ENCODE data around the gene ZNF629. TPM values are rescaled to one million over a fixed set of nuclear protein-coding genes. Genes with fewer than 3 reads are reported as not detected.

The ZNF629 gene
- total RNA-seq, 1 donor from 2014 or later = 13.7 TPM

DNA sequence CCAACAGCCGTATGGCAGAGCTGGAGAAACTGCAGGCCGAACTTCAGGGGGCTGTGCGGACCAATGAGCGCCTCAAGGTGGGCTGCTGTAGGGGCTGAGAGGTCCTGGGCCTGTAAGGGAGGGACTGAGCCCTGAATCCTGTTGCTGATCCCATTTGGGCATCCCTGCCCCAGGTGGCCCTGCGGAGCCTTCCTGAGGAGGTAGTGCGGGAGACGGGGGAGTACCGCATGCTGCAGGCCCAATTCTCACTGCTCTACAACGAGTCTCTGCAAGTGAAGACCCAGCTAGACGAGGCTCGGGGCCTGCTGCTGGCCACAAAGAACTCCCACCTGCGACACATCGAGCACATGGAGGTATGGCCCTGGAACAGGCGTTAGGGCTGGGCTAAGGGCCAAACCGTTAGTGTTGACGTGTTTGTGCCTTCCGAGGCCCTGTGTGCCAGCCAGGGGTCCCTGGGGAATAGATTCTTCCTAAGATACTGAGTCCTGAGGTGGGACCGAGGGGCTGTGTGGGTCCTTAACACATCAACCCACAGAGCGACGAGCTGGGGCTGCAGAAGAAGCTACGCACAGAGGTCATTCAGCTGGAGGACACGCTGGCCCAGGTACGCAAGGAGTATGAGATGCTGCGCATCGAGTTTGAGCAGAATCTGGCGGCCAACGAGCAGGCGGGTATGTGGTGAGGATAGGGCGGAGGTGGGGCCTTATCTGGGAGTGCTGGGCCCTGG lies 20.6 kb downstream of the ZNF629 start:
- peaks cover 22% of the 10 kb centered on the region for H3K79me2 ChIP-seq (ENCODE audit: low read depth)
- peaks cover 22% of the 10 kb centered on the region for H4K20me1 ChIP-seq (ENCODE audit: low read depth)
- DNase-seq (ENCODE audit: low spot score) = no peak
- Mint-ChIP-seq H3K27ac (no peak overlapping the region), H3K9me3 (no peaks in the 10 kb centered on the region), H3K4me1 (peaks cover 14% of the 10 kb centered on the region), H3K4me3 (no peak overlapping the region), H3K27me3 (ENCODE audit: insufficient read depth, low read depth) (peaks cover 11% of the 10 kb centered on the region), H3K36me3 (peaks cover 32% of the 10 kb centered on the region)
- no peaks in the 10 kb centered on the region for H3K27me3 ChIP-seq
- no peak for TF ChIP-seq EZH2phosphoT487 (IDR thresholded peaks at IDR 0.05)
- TF ChIP-seq, protein P1, sequence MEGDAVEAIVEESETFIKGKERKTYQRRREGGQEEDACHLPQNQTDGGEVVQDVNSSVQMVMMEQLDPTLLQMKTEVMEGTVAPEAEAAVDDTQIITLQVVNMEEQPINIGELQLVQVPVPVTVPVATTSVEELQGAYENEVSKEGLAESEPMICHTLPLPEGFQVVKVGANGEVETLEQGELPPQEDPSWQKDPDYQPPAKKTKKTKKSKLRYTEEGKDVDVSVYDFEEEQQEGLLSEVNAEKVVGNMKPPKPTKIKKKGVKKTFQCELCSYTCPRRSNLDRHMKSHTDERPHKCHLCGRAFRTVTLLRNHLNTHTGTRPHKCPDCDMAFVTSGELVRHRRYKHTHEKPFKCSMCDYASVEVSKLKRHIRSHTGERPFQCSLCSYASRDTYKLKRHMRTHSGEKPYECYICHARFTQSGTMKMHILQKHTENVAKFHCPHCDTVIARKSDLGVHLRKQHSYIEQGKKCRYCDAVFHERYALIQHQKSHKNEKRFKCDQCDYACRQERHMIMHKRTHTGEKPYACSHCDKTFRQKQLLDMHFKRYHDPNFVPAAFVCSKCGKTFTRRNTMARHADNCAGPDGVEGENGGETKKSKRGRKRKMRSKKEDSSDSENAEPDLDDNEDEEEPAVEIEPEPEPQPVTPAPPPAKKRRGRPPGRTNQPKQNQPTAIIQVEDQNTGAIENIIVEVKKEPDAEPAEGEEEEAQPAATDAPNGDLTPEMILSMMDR (IDR thresholded peaks at IDR 0.05) = no peak
- TF ChIP-seq EZH2 (IDR thresholded peaks at IDR 0.05) = no peak
- H3K4me1 ChIP-seq = peaks cover 10% of the 10 kb centered on the region
- H3K4me2 ChIP-seq = no peak overlapping the region
- no peak overlapping the region for H3K9ac ChIP-seq
- no peaks in the 10 kb centered on the region for H3K9me3 ChIP-seq (ENCODE audit: low read depth)
- no peak overlapping the region for H3K4me3 ChIP-seq
- peaks cover 14% of the 10 kb centered on the region for H3K36me3 ChIP-seq
- no peak overlapping the region for H3K27ac ChIP-seq
- H2AFZ ChIP-seq (replicated peaks) = no peak overlapping the region
- H3F3A ChIP-seq (ENCODE audit: low read depth) = peaks cover 6% of the 10 kb centered on the region

DNA sequence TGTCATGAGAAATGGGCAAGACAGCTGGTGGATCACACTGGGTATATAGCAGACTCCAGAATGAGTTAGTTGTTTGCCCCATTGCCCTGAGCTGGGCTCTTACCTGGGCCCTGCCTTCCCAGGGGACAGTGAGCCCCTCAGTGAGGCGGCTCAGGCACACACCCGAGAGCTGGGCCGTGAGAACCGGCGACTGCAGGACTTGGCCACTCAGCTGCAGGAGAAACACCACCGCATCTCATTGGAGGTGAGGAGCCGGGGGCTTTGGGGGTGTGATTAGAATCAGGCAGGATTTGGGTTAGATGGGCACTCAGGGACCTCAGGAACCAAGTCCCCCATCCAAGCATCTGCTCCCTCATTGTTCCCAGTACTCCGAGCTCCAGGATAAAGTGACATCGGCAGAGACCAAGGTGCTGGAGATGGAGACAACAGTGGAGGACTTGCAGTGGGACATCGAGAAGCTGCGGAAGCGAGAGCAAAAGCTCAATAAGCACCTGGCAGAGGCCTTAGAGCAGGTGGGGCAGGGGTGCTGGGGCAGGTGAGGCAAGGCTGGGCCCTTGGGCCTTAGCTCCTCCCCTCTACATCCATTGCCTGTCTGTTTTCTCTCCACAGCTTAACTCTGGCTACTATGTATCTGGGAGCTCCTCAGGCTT lies 22.1 kb downstream of the ZNF629 start:
- peaks cover 27% of the 10 kb centered on the region for H3K4me1 Mint-ChIP-seq
- peaks cover 8% of the 10 kb centered on the region for H3K27me3 Mint-ChIP-seq (ENCODE audit: insufficient read depth, low read depth)
- H3K9me3 Mint-ChIP-seq = no peaks in the 10 kb centered on the region
- Histone ChIP-seq H3K36me3 (peaks cover 14% of the 10 kb centered on the region), H2AFZ (replicated peaks) (no peak overlapping the region), H3K9ac (no peak overlapping the region), H3K27ac (no peak overlapping the region), H4K20me1 (ENCODE audit: low read depth) (peaks cover 27% of the 10 kb centered on the region), H3K4me2 (no peak overlapping the region), H3F3A (ENCODE audit: low read depth) (peaks cover 16% of the 10 kb centered on the region), H3K79me2 (ENCODE audit: low read depth) (peaks cover 22% of the 10 kb centered on the region), H3K4me1 (peaks cover 15% of the 10 kb centered on the region), H3K27me3 (no peaks in the 10 kb centered on the region), H3K4me3 (no peak overlapping the region), H3K9me3 (ENCODE audit: low read depth) (no peaks in the 10 kb centered on the region)
- H3K4me3 Mint-ChIP-seq = no peak overlapping the region
- DNase-seq (ENCODE audit: low spot score) = no peak
- no peak overlapping the region for H3K27ac Mint-ChIP-seq
- peaks cover 35% of the 10 kb centered on the region for H3K36me3 Mint-ChIP-seq
- TF ChIP-seq, protein P1 (IDR thresholded peaks at IDR 0.05) = no peak
- TF ChIP-seq EZH2 (IDR thresholded peaks at IDR 0.05) (no peak), EZH2phosphoT487 (IDR thresholded peaks at IDR 0.05) (no peak)

DNA sequence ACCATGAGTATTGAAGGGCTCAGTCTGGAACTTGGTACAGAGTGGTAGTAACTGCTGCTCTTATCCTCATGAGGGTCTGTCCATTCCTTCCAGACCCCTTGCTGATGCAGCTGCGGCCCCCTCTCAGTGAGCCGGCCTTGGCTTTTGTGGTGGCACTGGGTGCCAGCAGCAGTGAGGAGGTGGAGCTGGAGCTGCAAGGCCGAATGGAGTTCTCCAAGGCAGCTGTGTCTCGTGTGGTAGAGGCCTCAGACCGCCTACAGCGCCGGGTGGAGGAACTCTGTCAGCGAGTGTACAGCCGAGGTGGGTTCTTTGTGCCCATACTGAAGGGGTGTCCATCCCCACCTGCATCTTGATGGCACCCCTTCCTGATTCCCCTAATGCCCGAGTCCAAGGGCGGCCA lies 22.9 kb downstream of the ZNF629 start:
- no peak overlapping the region for H3K4me2 ChIP-seq
- H3K4me1 Mint-ChIP-seq = peaks cover 27% of the 10 kb centered on the region

More for the DNA sequence above, 22.9 kb downstream of the ZNF629 start:
- Histone ChIP-seq H3K4me1 (peaks cover 15% of the 10 kb centered on the region), H3K4me3 (no peak overlapping the region), H3K27ac (no peak overlapping the region), H3K9ac (no peak overlapping the region), H2AFZ (replicated peaks) (no peak overlapping the region), H3F3A (ENCODE audit: low read depth) (peaks cover 16% of the 10 kb centered on the region), H3K9me3 (ENCODE audit: low read depth) (no peaks in the 10 kb centered on the region), H3K27me3 (no peaks in the 10 kb centered on the region), H4K20me1 (ENCODE audit: low read depth) (peaks cover 27% of the 10 kb centered on the region), H3K36me3 (peaks cover 14% of the 10 kb centered on the region), H3K79me2 (ENCODE audit: low read depth) (peaks cover 22% of the 10 kb centered on the region)
- Mint-ChIP-seq H3K4me3 (peak overlapping the region; percentile 95), H3K36me3 (peaks cover 34% of the 10 kb centered on the region), H3K27ac (no peak overlapping the region), H3K27me3 (ENCODE audit: insufficient read depth, low read depth) (peaks cover 8% of the 10 kb centered on the region), H3K9me3 (no peaks in the 10 kb centered on the region)
- TF ChIP-seq EZH2 (IDR thresholded peaks at IDR 0.05) = no peak
- no peak for TF ChIP-seq EZH2phosphoT487 (IDR thresholded peaks at IDR 0.05)
- TF ChIP-seq, protein P1 (IDR thresholded peaks at IDR 0.05) = no peak
- DNase-seq (ENCODE audit: low spot score) = no peak

Data from neural progenitor cell (in vitro differentiated cells).